Retina (tissue), 1 donor: ENCODE measurements around the gene MAN1A1.
A peak's percentile ranks its signal among the peaks of the same experiment; 100 is the strongest.

Experiments
- DNase-seq: peaks from one replicate; pipeline ENCODE4 v3.0.0-alpha.2; 2016

MAN1A1 gene

GRCh38 chr6:119324718-119325117 lies 24.8 kb downstream of the MAN1A1 start:
- no peak for DNase-seq

- no peak for DNase-seq
Observed at GRCh38 chr6:119323931-119324330, 25.6 kb downstream of the MAN1A1 start.

- no peak for DNase-seq
Observed at GRCh38 chr6:119323478-119323877, 26.1 kb downstream of the MAN1A1 start.

GRCh38 chr6:119322715-119323350 lies 26.7 kb downstream of the MAN1A1 start:
- no peak for DNase-seq

GRCh38 chr6:119322034-119322433 lies 27.5 kb downstream of the MAN1A1 start:
- DNase-seq = no peak

GRCh38 chr6:119319694-119320093 lies 29.9 kb downstream of the MAN1A1 start:
- no peak for DNase-seq

GRCh38 chr6:119318730-119319129 lies 30.8 kb downstream of the MAN1A1 start:
- DNase-seq = no peak

GRCh38 chr6:119318176-119318575 lies 31.4 kb downstream of the MAN1A1 start:
- DNase-seq = no peak

GRCh38 chr6:119317007-119317406 lies 32.6 kb downstream of the MAN1A1 start:
- DNase-seq = no peak

GRCh38 chr6:119314885-119315272 lies 34.7 kb downstream of the MAN1A1 start:
- no peak for DNase-seq

GRCh38 chr6:119313937-119314884 lies 35.4 kb downstream of the MAN1A1 start:
- DNase-seq = no peak

- DNase-seq = no peak
Observed at GRCh38 chr6:119312875-119313338, 36.7 kb downstream of the MAN1A1 start.

GRCh38 chr6:119312441-119312840 lies 37.1 kb downstream of the MAN1A1 start:
- no peak for DNase-seq

- DNase-seq = peak; percentile 39
Observed at GRCh38 chr6:119311514-119312142, 37.9 kb downstream of the MAN1A1 start.

- no peak for DNase-seq
Observed at GRCh38 chr6:119310486-119311036, 39.0 kb downstream of the MAN1A1 start.

GRCh38 chr6:119308991-119309657 lies 40.4 kb downstream of the MAN1A1 start:
- no peak for DNase-seq

GRCh38 chr6:119308048-119308570 lies 41.5 kb downstream of the MAN1A1 start:
- DNase-seq = no peak

GRCh38 chr6:119307056-119307455 lies 42.5 kb downstream of the MAN1A1 start:
- DNase-seq = no peak

GRCh38 chr6:119306396-119306968 lies 43.1 kb downstream of the MAN1A1 start:
- no peak for DNase-seq

GRCh38 chr6:119303164-119303887 lies 46.2 kb downstream of the MAN1A1 start:
- no peak for DNase-seq

- no peak for DNase-seq
Observed at GRCh38 chr6:119301429-119301828, 48.1 kb downstream of the MAN1A1 start.
